K562 (cell line): ENCODE results near the gene RAB38. TPM values are rescaled to one million over a fixed set of nuclear protein-coding genes. Genes with fewer than 3 reads are reported as not detected.

Experiments used
- ATAC-seq: fragments of 200-7000 bp; cut with Tn5 transposase; 3 replicates; pipeline ENCODE4 v1.9.1; 2020; ENCODE audit warnings: moderate library complexity
- BruUV-seq: library from RNA; stranded (reverse); fragments of 400-500 nt; replicated peaks from 2 replicates; lab custom pipeline; 2021; lab: Mats Ljungman, UMichigan
- CTCF ChIA-PET: fragments of 300-600 bp; formaldehyde crosslinking; extraction: SDS; loops from one replicate; lab custom pipeline; 2021; ENCODE audit warnings: low intra/inter-chr PET ratio; lab: Yijun Ruan, JAX
- POLR2A ChIA-PET: fragments of 300-600, 350-650 bp; sonication (Branson Sonifier 250); formaldehyde crosslinking; extraction: SDS; loops from one replicate; lab custom pipeline; 2021; ENCODE audit warnings: antibody characterized with exemption, inconsistent platforms; lab: Yijun Ruan, JAX
- DNase-seq, 4 experiments: peaks; one replicate each; pipeline versions ENCODE4 v3.0.0 to v3.0.0-alpha.2; 2011 to 2018; ENCODE audit warnings: low spot score in 3 of 4, mixed read lengths in 3 of 4; ENCODE audit errors: extremely low read depth in 1 of 4
- FAIRE-seq: peaks from 2 replicates; lab custom pipeline; 2011; peaks lifted over from hg19 to GRCh38; lab: Jason Lieb, UNC
- H2AFZ ChIP-seq: 2 replicates; pipeline ENCODE4 v1.6.0; 2011; ENCODE audit warnings: low read depth, low read length, control low read depth, inconsistent platforms
- H3K27ac ChIP-seq: fragments of 200-600 bp; 3 replicates; pipeline ENCODE4 v1.8.0; 2011; ENCODE audit warnings: low read depth, mild to moderate bottlenecking, control low read depth, inconsistent platforms, low read length, moderate library complexity, mixed read lengths; ENCODE audit errors: extremely low read depth
- H3K27me3 ChIP-seq, 2 experiments: fragments of 300-600 bp in 1 of 2; 2 replicates in 1 of 2; 3 replicates in 1 of 2; pipeline versions ENCODE4 v1.6.0 to v1.8.0; 2011; ENCODE audit warnings: inconsistent platforms in 2 of 2, low read length in 2 of 2, mild to moderate bottlenecking in 1 of 2, mixed read lengths in 1 of 2, moderate library complexity in 1 of 2; ENCODE audit not compliant: control insufficient read depth in 2 of 2, insufficient read depth in 2 of 2
- H3K36me3 ChIP-seq: fragments of 300-600 bp; 3 replicates; pipeline ENCODE4 v1.8.0; 2011; ENCODE audit warnings: mild to moderate bottlenecking, low read length, inconsistent platforms; ENCODE audit not compliant: control insufficient read depth, insufficient read depth
- H3K4me1 ChIP-seq, 2 experiments: fragments of 200-600 bp in 1 of 2; replicated peaks in 1 of 2; 2 replicates in 1 of 2; 3 replicates in 1 of 2; pipeline versions ENCODE4 v1.5.1 to v1.8.0; 2011; ENCODE audit warnings: inconsistent platforms in 2 of 2, low read length in 2 of 2, mild to moderate bottlenecking in 1 of 2, mixed read lengths in 1 of 2, moderate library complexity in 1 of 2; ENCODE audit not compliant: control insufficient read depth in 2 of 2, insufficient read depth in 2 of 2
- H3K4me2 ChIP-seq: 2 replicates; pipeline ENCODE4 v1.6.1; 2011; ENCODE audit warnings: low read length, control low read depth, inconsistent platforms, mixed read lengths; ENCODE audit not compliant: insufficient read depth
- H3K4me3 ChIP-seq: fragments of 200-600 bp; sonication (generic), shearing (Covaris generic); 2 replicates; pipeline ENCODE4 v1.5.1; 2016; ENCODE audit warnings: control low read depth, inconsistent platforms
- H3K79me2 ChIP-seq: fragments of 200-600 bp; 3 replicates; pipeline ENCODE4 v1.8.0; 2011; ENCODE audit warnings: low read length, inconsistent platforms; ENCODE audit not compliant: control insufficient read depth, insufficient read depth
- H3K9ac ChIP-seq, 2 experiments: 2 replicates each; pipeline versions ENCODE4 v1.6.0 to v1.6.1; 2011; ENCODE audit warnings: low read depth in 2 of 2, low read length in 2 of 2, control low read depth in 1 of 2, inconsistent platforms in 1 of 2, mild to moderate bottlenecking in 1 of 2, mixed read lengths in 1 of 2; ENCODE audit not compliant: insufficient read depth in 1 of 2
- H3K9me1 ChIP-seq: one replicate; pipeline ENCODE4 v1.6.0; 2011; ENCODE audit warnings: inconsistent platforms, mild to moderate bottlenecking, low read length, moderate library complexity; ENCODE audit not compliant: control insufficient read depth, insufficient read depth
- H3K9me3 ChIP-seq: replicated peaks from 2 replicates; pipeline ENCODE4 v1.5.1; 2011; ENCODE audit warnings: low read depth, low read length, inconsistent platforms; ENCODE audit not compliant: control insufficient read depth, insufficient read depth
- H4K20me1 ChIP-seq: replicated peaks from 2 replicates; pipeline ENCODE4 v1.6.1; 2011; ENCODE audit warnings: low read length, inconsistent platforms, mixed read lengths; ENCODE audit not compliant: control insufficient read depth, insufficient read depth
- C11orf30 ChIP-seq: fragments of 450-650 bp; IDR thresholded peaks from 2 replicates; pipeline ENCODE4 v1.6.1; 2016; ENCODE audit warnings: low read depth, mild to moderate bottlenecking
- CHD2 ChIP-seq: IDR thresholded peaks from 2 replicates; pipeline ENCODE4 v1.6.1; 2011; ENCODE audit warnings: low read depth, low read length
- FOXJ3 ChIP-seq: sonication (generic); formaldehyde crosslinking; IDR thresholded peaks from 2 replicates; pipeline ENCODE4 v1.4.0; 2020; ENCODE audit warnings: mild to moderate bottlenecking, missing genetic modification reagents
- FOXK1 ChIP-seq: sonication (generic); formaldehyde crosslinking; IDR thresholded peaks from 2 replicates; pipeline ENCODE4 v1.8.0; 2022; ENCODE audit warnings: missing genetic modification reagents, mild to moderate bottlenecking, borderline replicate concordance
- JUN ChIP-seq, 2 experiments: sonication (generic) in 1 of 2; formaldehyde crosslinking in 1 of 2; IDR thresholded peaks; 2 replicates each; pipeline versions ENCODE4 v1.6.1 to v1.8.0; 2012 to 2022; ENCODE audit warnings: borderline replicate concordance in 2 of 2, mild to moderate bottlenecking in 2 of 2, improper control_type of control experiment in 1 of 2, low read depth in 1 of 2, low read length in 1 of 2, missing genetic modification reagents in 1 of 2
- MAZ ChIP-seq, 2 experiments: fragments of 450-650 bp in 1 of 2; sonication (generic) in 1 of 2; formaldehyde crosslinking; IDR thresholded peaks in 1 of 2; conservative IDR thresholded peaks in 1 of 2; 2 replicates each; pipeline versions ENCODE4 v1.4.0 to v1.5.0; 2020; ENCODE audit warnings: mild to moderate bottlenecking in 1 of 2, missing genetic modification reagents in 1 of 2
- MYNN ChIP-seq, 2 experiments: sonication (generic); formaldehyde crosslinking in 1 of 2; IDR thresholded peaks; 2 replicates each; pipeline versions ENCODE4 v1.5.0 to v1.6.1; 2016 to 2020; ENCODE audit warnings: antibody characterized with exemption in 1 of 2, missing genetic modification reagents in 1 of 2
- NONO ChIP-seq, 2 experiments: fragments of 200-400 bp in 1 of 2; fragments of 450-650 bp in 1 of 2; formaldehyde crosslinking in 1 of 2; IDR thresholded peaks; 2 replicates each; pipeline ENCODE4 v1.6.1; 2017; ENCODE audit warnings: low read depth in 2 of 2, mild to moderate bottlenecking in 2 of 2, moderate library complexity in 2 of 2, low read length in 1 of 2
- NR3C1 ChIP-seq: sonication (generic); formaldehyde crosslinking; IDR thresholded peaks from 2 replicates; pipeline ENCODE4 v1.8.1; 2022; ENCODE audit warnings: missing genetic modification reagents
- POLR2AphosphoS2 ChIP-seq: IDR thresholded peaks from 2 replicates; pipeline ENCODE4 v1.6.1; 2012; ENCODE audit warnings: low read length, improper control_type of control experiment
- PREB ChIP-seq: sonication (generic); formaldehyde crosslinking; IDR thresholded peaks from 2 replicates; pipeline ENCODE4 v1.8.1; 2023; ENCODE audit warnings: mild to moderate bottlenecking, missing genetic modification reagents
- RB1 ChIP-seq: fragments of 450-650 bp; IDR thresholded peaks from 2 replicates; pipeline ENCODE4 v1.6.1; 2017; ENCODE audit warnings: low read depth, mild to moderate bottlenecking
- ZEB2 ChIP-seq: fragments of 450-650 bp; IDR thresholded peaks from 2 replicates; pipeline ENCODE4 v1.6.1; 2016
- ZNF121 ChIP-seq: sonication (generic); formaldehyde crosslinking; conservative IDR thresholded peaks from 2 replicates; pipeline ENCODE4 v1.8.0; 2022; ENCODE audit warnings: missing genetic modification reagents
- ZNF23 ChIP-seq: fragments of 250-450 bp; sonication (Bioruptor Pico); IDR thresholded peaks from 2 replicates; pipeline ENCODE4 v1.4.0; 2020; ENCODE audit warnings: mild to moderate bottlenecking
- ZNF263 ChIP-seq: sonication (generic); formaldehyde crosslinking; IDR thresholded peaks from 2 replicates; pipeline ENCODE4 v1.8.0; 2022; ENCODE audit warnings: mild to moderate bottlenecking, missing genetic modification reagents, borderline replicate concordance
- WGBS: fragments of 100-300 bp; shearing (Covaris generic); methylation state at CpG from one replicate; pipeline ENCODE4 v1.1.6; 2016; ENCODE audit warnings: low coverage, mixed read lengths; ENCODE audit not compliant: insufficient coverage; ENCODE audit errors: missing lambda C conversion rate; 5-methylcytosine and 5-hydroxymethylcytosine counted together
- in situ Hi-C: fragments of 300-500 bp; cut with MboI; formaldehyde crosslinking; loops from 4 replicates; pipeline ENCODE4 v1.15.0; 2018; ENCODE audit warnings: inconsistent platforms, mixed read lengths
- intact Hi-C: fragments of 100-400 bp; cut with micrococcal nuclease; formaldehyde crosslinking; loops from 2 replicates; pipeline ENCODE4 v1.14.2; 2022
- polyA plus RNA-seq, 8 experiments: library from polyadenylated mRNA; depleted of rRNA in 4 of 8; stranded (reverse) in 5 of 8; unstranded in 3 of 8; fragments of >200 nt; fragmentation: Nextera tagmentation in 2 of 8; fragmentation: Illumina TruSeq in 1 of 8; extraction: Ambion mirVana in 2 of 8; extraction: Trizol in 1 of 8; gene quantifications; 2 replicates each; pipeline versions ENCODE4 v1.2.1 to v1.2.3, GENCODE V29; 2011 to 2014; ENCODE audit warnings: inconsistent platforms in 1 of 8, missing spikeins in 1 of 8
- total RNA-seq, 7 experiments: library from RNA; depleted of rRNA in 6 of 7; stranded (reverse); fragments of >200 nt in 6 of 7; fragmentation: Illumina TruSeq in 2 of 7; extraction: Trizol in 2 of 7; gene quantifications; 2 replicates each; pipeline versions ENCODE4 v1.2.1 to v1.2.3, GENCODE V29; 2011 to 2021; ENCODE audit warnings: low replicate concordance in 1 of 7

The RAB38 gene
- total and polyA plus RNA-seq, 9 of the 15 experiments (the other 6 are each of a cell fraction or from before 2014, with no cell fraction given) = 0.59 to 2.9 (median 2.2) TPM

- no peak for TF ChIP-seq NR3C1 (CRISPR knock-in tag)
- no peak for TF ChIP-seq ZNF263 (CRISPR knock-in tag)
- no peak for TF ChIP-seq MYNN (IDR thresholded peaks at IDR 0.05)
- no peak for TF ChIP-seq MYNN (CRISPR knock-in tag; IDR thresholded peaks at IDR 0.05)
Observed at GRCh38 chr11:88114486-88115045, 60.7 kb downstream of the RAB38 start (continued).

GRCh38 chr11:88106666-88107065, 68.6 kb downstream of the RAB38 start:
- 0% methylated on average over 5 of the region's 5 CpGs for WGBS
- Histone ChIP-seq H3K36me3 (no peaks in the 10 kb centered on the region), H3K4me3 (no peak overlapping the region), H3K4me1 (no peaks in the 10 kb centered on the region), H3K4me2 (no peak overlapping the region), H3K9me3 (no peaks in the 10 kb centered on the region), H2AFZ (no peak overlapping the region), H3K27ac (no peak overlapping the region), H3K27me3 (no peaks in the 10 kb centered on the region), H3K9ac (no peak overlapping the region), H4K20me1 (no peaks in the 10 kb centered on the region), H3K9me1 (no peaks in the 10 kb centered on the region), H3K79me2 (no peaks in the 10 kb centered on the region)
- TF ChIP-seq C11orf30 (no peak), JUN (IDR thresholded peaks at IDR 0.05; ENCODE audit: borderline replicate concordance, low read depth, low read length) (no peak), JUN (CRISPR knock-in tag; IDR thresholded peaks at IDR 0.05; ENCODE audit: borderline replicate concordance) (no peak), NR3C1 (CRISPR knock-in tag) (no peak), NONO (IDR thresholded peaks at IDR 0.05; ENCODE audit: low read depth in 2 of 2, low read length in 1 of 2) (no peak), ZEB2 (no peak), FOXJ3 (CRISPR knock-in tag) (no peak), RB1 (no peak), MAZ (CRISPR knock-in tag; conservative IDR thresholded peaks at IDR 0.05 in 1 of 2, IDR thresholded peaks at IDR 0.05 in 1 of 2) (no peak), ZNF23 (CRISPR knock-in tag) (no peak), PREB (CRISPR knock-in tag) (no peak), FOXK1 (CRISPR knock-in tag) (no peak), POLR2AphosphoS2 (no peak), ZNF121 (no peak), CHD2 (no peak)
- FAIRE-seq (no peak), DNase-seq (no peak), ATAC-seq (no peak)
- ChIA-PET CTCF (no interaction called here), POLR2A (interaction anchor here (0.5 kb wide), 1 partner anchor 216 kb away, joined by 3 read pairs; no protein-coding TSS in a partner anchor)
- in situ Hi-C loops (no loop called here), intact Hi-C loops (no loop called here)
- no TSS peak for BruUV-seq
